Stimulated activated CD8-positive, alpha-beta memory T cell treated with anti-CD3 and anti-CD28 coated beads, Interleukin-15, amount 100 ng/mL, for 4 hours (primary cell): ENCODE results near the gene ENOX1.

Experiments
- DNase-seq, 2 donors: peaks; one replicate each; pipeline ENCODE4 v3.0.0-alpha.2; 2020; ENCODE audit warnings: low read depth in 2 of 2

ENOX1 gene

GRCh38 chr13:43389573-43389972 is 397.2 kb downstream of the ENOX1 start:
- no peak for DNase-seq

GRCh38 chr13:43388282-43389034 is 398.3 kb downstream of the ENOX1 start:
- DNase-seq, result no peak

GRCh38 chr13:43387880-43388279 is 398.9 kb downstream of the ENOX1 start:
- DNase-seq, result no peak

GRCh38 chr13:43383498-43384165 is 403.1 kb downstream of the ENOX1 start:
- DNase-seq, result no peak

GRCh38 chr13:43379738-43380137 is 407.0 kb downstream of the ENOX1 start:
- DNase-seq, result no peak

- DNase-seq, result no peak
Observed at GRCh38 chr13:43377973-43378372, 408.8 kb downstream of the ENOX1 start.

- no peak for DNase-seq
Observed at GRCh38 chr13:43377149-43377548, 409.6 kb downstream of the ENOX1 start.

- DNase-seq, result no peak
Observed at GRCh38 chr13:43376596-43376995, 410.2 kb downstream of the ENOX1 start.

GRCh38 chr13:43375797-43376465 is 410.8 kb downstream of the ENOX1 start:
- DNase-seq, result no peak

- DNase-seq, result no peak
Observed at GRCh38 chr13:43374621-43375020, 412.2 kb downstream of the ENOX1 start.

- DNase-seq, result no peak
Observed at GRCh38 chr13:43373400-43373799, 413.4 kb downstream of the ENOX1 start.

GRCh38 chr13:43370842-43371241 is 415.9 kb downstream of the ENOX1 start:
- DNase-seq, result no peak

- DNase-seq, result no peak
Observed at GRCh38 chr13:43369319-43369718, 417.5 kb downstream of the ENOX1 start.

- DNase-seq, result no peak
Observed at GRCh38 chr13:43368003-43368402, 418.8 kb downstream of the ENOX1 start.

- no peak for DNase-seq
Observed at GRCh38 chr13:43365039-43365344, 421.8 kb downstream of the ENOX1 start.

GRCh38 chr13:43364210-43365038 is 422.3 kb downstream of the ENOX1 start:
- DNase-seq, result no peak

GRCh38 chr13:43363156-43363953 is 423.4 kb downstream of the ENOX1 start:
- no peak for DNase-seq

- DNase-seq, result no peak
Observed at GRCh38 chr13:43362556-43362955, 424.2 kb downstream of the ENOX1 start.

- no peak for DNase-seq
Observed at GRCh38 chr13:43360892-43361610, 425.7 kb downstream of the ENOX1 start.

- DNase-seq, result no peak
Observed at GRCh38 chr13:43360171-43360570, 426.6 kb downstream of the ENOX1 start.

- no peak for DNase-seq
Observed at GRCh38 chr13:43359536-43359935, 427.2 kb downstream of the ENOX1 start.
